Measurements from ENCODE around the gene UNKL.

The UNKL gene

DNA sequence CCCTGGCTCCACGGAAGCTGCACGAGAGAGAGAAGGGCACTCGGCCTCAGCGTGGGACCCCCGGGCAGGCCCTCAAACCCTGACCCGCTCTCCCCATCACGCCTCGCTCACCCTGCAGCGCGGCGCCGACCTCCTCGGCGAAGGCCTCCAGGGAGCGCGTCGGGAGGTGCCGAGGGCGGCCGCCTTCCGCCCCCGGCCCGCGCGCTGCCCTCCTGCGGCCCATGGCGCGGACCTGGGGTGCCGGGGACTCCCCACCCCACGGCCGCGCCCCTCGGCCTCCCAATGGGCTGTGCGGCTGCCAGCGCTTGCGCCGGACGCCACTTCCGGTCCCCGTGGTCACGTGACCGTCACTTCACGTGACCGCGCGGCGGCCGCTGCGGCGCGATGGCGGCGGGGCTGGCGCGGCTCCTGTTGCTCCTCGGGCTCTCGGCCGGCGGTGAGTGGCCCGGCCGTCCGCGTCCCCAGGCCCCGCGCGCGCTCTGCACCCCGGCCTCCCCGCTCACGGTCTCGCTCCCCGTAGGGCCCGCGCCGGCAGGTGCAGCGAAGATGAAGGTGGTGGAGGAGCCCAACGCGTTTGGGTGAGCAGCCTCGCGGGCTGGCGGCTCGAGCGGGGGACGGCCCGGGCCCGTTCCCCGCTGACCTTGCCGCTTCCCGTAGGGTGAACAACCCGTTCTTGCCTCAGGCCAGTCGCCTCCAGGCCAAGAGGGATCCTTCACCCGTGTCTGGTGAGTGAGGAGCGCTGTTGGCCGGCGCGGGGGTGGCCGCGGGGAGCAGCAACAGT is 62.7 kb downstream of the UNKL start, which contains the start of the genes GNPTG and TSR3:
Gene GNPTG (plus strand): TSS at position 350 of the 781 bp plus-strand sequence. CDS start 35 bp downstream, at position 385.
Gene TSR3 (minus strand): TSS at position 297 of the 781 bp plus-strand sequence. CDS start 74 bp downstream, at position 223.
- TF ChIP-seq SIN3A (IDR thresholded peaks at IDR 0.05; ENCODE audit: borderline replicate concordance, insufficient read depth, low read length): peak; percentile 90; the same call in 1 of the 2 replicates
- TF ChIP-seq POLR2AphosphoS5 (IDR thresholded peaks at IDR 0.05; ENCODE audit: low read depth, low read length): 0 out of 2 replicates have a peak, but pooled peaks have one; percentile 48
- TF ChIP-seq TAF1 (IDR thresholded peaks at IDR 0.05; ENCODE audit: borderline replicate concordance, insufficient read depth, low read length): peak; percentile 88; the same call in 1 of the 2 replicates
- TF ChIP-seq, protein P1, sequence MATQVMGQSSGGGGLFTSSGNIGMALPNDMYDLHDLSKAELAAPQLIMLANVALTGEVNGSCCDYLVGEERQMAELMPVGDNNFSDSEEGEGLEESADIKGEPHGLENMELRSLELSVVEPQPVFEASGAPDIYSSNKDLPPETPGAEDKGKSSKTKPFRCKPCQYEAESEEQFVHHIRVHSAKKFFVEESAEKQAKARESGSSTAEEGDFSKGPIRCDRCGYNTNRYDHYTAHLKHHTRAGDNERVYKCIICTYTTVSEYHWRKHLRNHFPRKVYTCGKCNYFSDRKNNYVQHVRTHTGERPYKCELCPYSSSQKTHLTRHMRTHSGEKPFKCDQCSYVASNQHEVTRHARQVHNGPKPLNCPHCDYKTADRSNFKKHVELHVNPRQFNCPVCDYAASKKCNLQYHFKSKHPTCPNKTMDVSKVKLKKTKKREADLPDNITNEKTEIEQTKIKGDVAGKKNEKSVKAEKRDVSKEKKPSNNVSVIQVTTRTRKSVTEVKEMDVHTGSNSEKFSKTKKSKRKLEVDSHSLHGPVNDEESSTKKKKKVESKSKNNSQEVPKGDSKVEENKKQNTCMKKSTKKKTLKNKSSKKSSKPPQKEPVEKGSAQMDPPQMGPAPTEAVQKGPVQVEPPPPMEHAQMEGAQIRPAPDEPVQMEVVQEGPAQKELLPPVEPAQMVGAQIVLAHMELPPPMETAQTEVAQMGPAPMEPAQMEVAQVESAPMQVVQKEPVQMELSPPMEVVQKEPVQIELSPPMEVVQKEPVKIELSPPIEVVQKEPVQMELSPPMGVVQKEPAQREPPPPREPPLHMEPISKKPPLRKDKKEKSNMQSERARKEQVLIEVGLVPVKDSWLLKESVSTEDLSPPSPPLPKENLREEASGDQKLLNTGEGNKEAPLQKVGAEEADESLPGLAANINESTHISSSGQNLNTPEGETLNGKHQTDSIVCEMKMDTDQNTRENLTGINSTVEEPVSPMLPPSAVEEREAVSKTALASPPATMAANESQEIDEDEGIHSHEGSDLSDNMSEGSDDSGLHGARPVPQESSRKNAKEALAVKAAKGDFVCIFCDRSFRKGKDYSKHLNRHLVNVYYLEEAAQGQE (IDR thresholded peaks at IDR 0.05; ENCODE audit: insufficient read depth in 1 of 2, low read depth in 2 of 2, low read length in 2 of 2): no peak

DNA sequence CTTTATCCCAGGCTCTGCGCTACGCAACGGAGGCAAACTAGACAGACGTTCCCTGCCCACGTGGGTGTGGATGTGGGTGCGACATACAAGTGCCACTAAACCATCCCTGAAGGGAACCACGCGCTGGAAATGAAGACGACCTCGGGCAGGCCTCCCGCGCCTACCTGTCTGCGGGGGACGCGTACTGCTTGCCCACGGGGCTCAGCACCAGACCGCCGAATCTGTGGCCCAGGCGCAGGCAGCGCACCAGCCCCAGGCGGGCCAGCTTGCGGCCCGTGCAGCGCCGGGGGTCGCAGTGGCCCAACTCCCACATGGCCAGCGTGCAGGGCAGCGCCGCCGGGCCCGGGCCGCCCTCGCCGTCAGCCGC is 63.3 kb downstream of the UNKL start:
- TF ChIP-seq FOXP2 (optimal IDR thresholded peaks at IDR 0.05; ENCODE audit: borderline replicate concordance, extremely low read depth, extremely low read length, insufficient read depth) (no peak), TAF1 (IDR thresholded peaks at IDR 0.05; ENCODE audit: borderline replicate concordance, insufficient read depth, low read length) (no peak), SIN3A (IDR thresholded peaks at IDR 0.05; ENCODE audit: borderline replicate concordance, insufficient read depth, low read length) (no peak)

DNA sequence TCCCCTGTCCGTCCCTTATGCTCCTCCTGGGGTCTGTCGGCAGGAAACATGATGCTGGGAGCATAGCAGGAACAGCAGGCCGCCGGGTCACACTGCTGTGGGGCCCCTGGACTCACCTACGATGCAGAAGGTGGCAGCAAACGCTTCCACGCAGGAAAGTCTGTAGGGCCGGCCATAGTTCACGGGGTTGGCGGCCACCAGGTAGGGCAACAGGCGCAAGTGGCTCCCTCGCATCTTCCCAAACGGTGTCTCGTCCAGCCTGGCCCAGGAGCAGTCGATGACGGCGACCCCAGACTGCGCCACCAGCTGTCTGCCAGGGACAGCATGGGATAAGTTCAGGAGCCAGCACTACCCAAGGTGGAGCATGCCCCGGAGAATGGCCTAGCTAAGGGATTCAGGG is 63.8 kb downstream of the UNKL start:
- TF ChIP-seq FOXP2 (optimal IDR thresholded peaks at IDR 0.05; ENCODE audit: borderline replicate concordance, extremely low read depth, extremely low read length, insufficient read depth) (no peak), TAF1 (IDR thresholded peaks at IDR 0.05; ENCODE audit: borderline replicate concordance, insufficient read depth, low read length) (no peak), SIN3A (IDR thresholded peaks at IDR 0.05; ENCODE audit: borderline replicate concordance, insufficient read depth, low read length) (no peak), POLR2AphosphoS5 (IDR thresholded peaks at IDR 0.05; ENCODE audit: low read depth, low read length) (no peak)
- TF ChIP-seq, protein P1 (IDR thresholded peaks at IDR 0.05; ENCODE audit: insufficient read depth in 1 of 2, low read depth in 2 of 2, low read length in 2 of 2): no peak

DNA sequence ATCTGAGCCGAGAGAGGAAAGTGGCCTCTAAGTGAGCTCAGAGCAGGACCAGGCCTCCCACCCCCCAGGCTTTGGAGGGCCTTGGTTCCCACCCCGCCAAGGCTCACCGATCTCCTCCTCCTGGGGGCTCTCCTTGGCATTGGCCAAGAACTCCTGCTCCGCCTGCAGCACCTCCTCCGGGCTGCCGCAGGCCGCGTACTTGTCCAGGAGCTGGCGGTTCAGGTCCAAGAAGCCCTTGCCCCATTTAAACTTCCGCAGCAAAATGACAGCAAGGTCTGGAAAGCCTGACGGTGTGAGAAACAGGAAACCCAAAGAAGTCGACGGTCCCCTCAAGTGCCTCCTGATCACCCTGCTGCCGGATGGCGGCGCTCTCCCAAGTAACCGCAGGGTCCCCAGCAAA is 64.6 kb downstream of the UNKL start:
- no peak for TF ChIP-seq FOXP2 (optimal IDR thresholded peaks at IDR 0.05; ENCODE audit: borderline replicate concordance, extremely low read depth, extremely low read length, insufficient read depth)
- TF ChIP-seq TAF1 (IDR thresholded peaks at IDR 0.05; ENCODE audit: borderline replicate concordance, insufficient read depth, low read length): no peak
- TF ChIP-seq, protein P1 (IDR thresholded peaks at IDR 0.05; ENCODE audit: insufficient read depth in 1 of 2, low read depth in 2 of 2, low read length in 2 of 2): no peak
- TF ChIP-seq SIN3A (IDR thresholded peaks at IDR 0.05; ENCODE audit: borderline replicate concordance, insufficient read depth, low read length): no peak
- TF ChIP-seq POLR2AphosphoS5 (IDR thresholded peaks at IDR 0.05; ENCODE audit: low read depth, low read length): no peak

DNA sequence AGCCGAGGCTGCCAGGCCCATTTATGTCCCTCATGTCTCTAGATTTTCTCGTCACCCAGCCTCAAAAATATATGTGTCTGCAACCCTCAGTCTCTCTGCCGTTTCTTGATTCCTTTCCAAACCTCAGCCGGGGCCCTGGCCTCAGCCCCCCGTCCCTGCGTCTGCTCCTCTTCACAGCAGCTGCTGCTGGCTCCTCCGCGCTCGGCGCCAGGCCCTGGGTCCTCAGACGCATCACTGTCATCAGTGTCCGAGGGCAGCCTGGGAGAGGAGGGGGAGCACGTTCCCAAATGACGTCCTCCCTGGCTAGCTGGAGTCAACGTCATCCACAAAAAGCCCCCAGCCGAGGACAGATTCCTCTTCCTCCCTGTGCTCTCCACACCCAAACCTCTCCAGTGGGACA is 65.2 kb downstream of the UNKL start:
- TF ChIP-seq SIN3A (IDR thresholded peaks at IDR 0.05; ENCODE audit: borderline replicate concordance, insufficient read depth, low read length) (no peak), FOXP2 (optimal IDR thresholded peaks at IDR 0.05; ENCODE audit: borderline replicate concordance, extremely low read depth, extremely low read length, insufficient read depth) (no peak), POLR2AphosphoS5 (IDR thresholded peaks at IDR 0.05; ENCODE audit: low read depth, low read length) (no peak), TAF1 (IDR thresholded peaks at IDR 0.05; ENCODE audit: borderline replicate concordance, insufficient read depth, low read length) (no peak)
- TF ChIP-seq, protein P1 (IDR thresholded peaks at IDR 0.05; ENCODE audit: insufficient read depth in 1 of 2, low read depth in 2 of 2, low read length in 2 of 2): no peak
